ENCODE results near the gene SLC5A2.

GRCh38 chr16:31461201-31461920, 21.6 kb upstream of the SLC5A2 start:
- TF ChIP-seq CTCF (IDR thresholded peaks at IDR 0.05; ENCODE audit: low read depth, low read length), result no peak
- no peak for TF ChIP-seq EZH2phosphoT487 (IDR thresholded peaks at IDR 0.05; ENCODE audit: low read depth)
